Midbrain (tissue), 1 donor: ENCODE data around the gene ADNP.
"Not testable (repeated sequence)": the region's sequence is repeated elsewhere in the genome, so short reads cannot be mapped to it uniquely, and the experiment has no call there.

Source experiments
- DNase-seq: peaks from one replicate; lab custom pipeline; 2025; lab: John Stamatoyannopoulos, UW

Gene ADNP

GRCh38 chr20:50931306-50932015 is at the start of gene ADNP:
Gene ADNP (minus strand): TSS chr20:50931437. CDS start chr20:50903996, 27,441 bp downstream.
- peak; percentile 97 for DNase-seq

- DNase-seq = no peak
These were observed 48.9 kb upstream of the ADNP start for GRCh38 chr20:50980071-50980681.

GRCh38 chr20:50978533-50978932 is 47.3 kb upstream of the ADNP start:
- not testable (repeated sequence) for DNase-seq

GRCh38 chr20:50977066-50978021 is 46.1 kb upstream of the ADNP start:
- no peak for DNase-seq

GRCh38 chr20:50975701-50976330 is 44.6 kb upstream of the ADNP start:
- DNase-seq = no peak

GRCh38 chr20:50969912-50970311 is 38.7 kb upstream of the ADNP start:
- no peak for DNase-seq

- no peak for DNase-seq
These were observed 38.2 kb upstream of the ADNP start for GRCh38 chr20:50969435-50969834.

- DNase-seq = no peak
These were observed 37.1 kb upstream of the ADNP start for GRCh38 chr20:50968289-50968688.

- DNase-seq = no peak
These were observed 36.3 kb upstream of the ADNP start for GRCh38 chr20:50967586-50967985.

- DNase-seq = no peak
These were observed 28.4 kb upstream of the ADNP start for GRCh38 chr20:50959543-50960126.

- peak; percentile 97 for DNase-seq
These were observed 27.6 kb upstream of the ADNP start, which contains the start of gene MOCS3 for GRCh38 chr20:50958615-50959542. Gene MOCS3 (plus strand): TSS chr20:50958818. CDS start chr20:50958843, 25 bp downstream.

- DNase-seq = peak; percentile 97
These were observed 26.8 kb upstream of the ADNP start, which contains the start of gene DPM1 for GRCh38 chr20:50957798-50958614. Gene DPM1 (minus strand): TSS chr20:50958532. CDS start chr20:50958523, 9 bp downstream.

- no peak for DNase-seq
These were observed 26.0 kb upstream of the ADNP start for GRCh38 chr20:50957276-50957675.

- DNase-seq = no peak
These were observed 22.6 kb upstream of the ADNP start for GRCh38 chr20:50953821-50954220.

GRCh38 chr20:50953196-50953595 is 22.0 kb upstream of the ADNP start:
- no peak for DNase-seq

GRCh38 chr20:50948132-50948785 is 17.0 kb upstream of the ADNP start:
- DNase-seq = no peak

- DNase-seq = no peak
These were observed 11.8 kb upstream of the ADNP start for GRCh38 chr20:50943069-50943468.

- no peak for DNase-seq
These were observed 2.4 kb upstream of the ADNP start for GRCh38 chr20:50933589-50933988.
